H1 (cell line): ENCODE results near the gene THSD1. TPM values are rescaled to one million over a fixed set of nuclear protein-coding genes. Genes with fewer than 3 reads are reported as not detected.

Source experiments
- CTCF ChIA-PET: fragments of 300-600 bp; sonication (Branson Sonifier 250); formaldehyde crosslinking; loops from one replicate; lab custom pipeline; 2021; ENCODE audit not compliant: partially characterized antibody; lab: Charles Lee
- POLR2A ChIA-PET: fragments of 300-600 bp; sonication (Branson Sonifier 250); formaldehyde crosslinking; loops from one replicate; lab custom pipeline; 2021; ENCODE audit warnings: inconsistent platforms; ENCODE audit not compliant: partially characterized antibody; lab: Charles Lee
- DNase-seq, 2 experiments: peaks; one replicate each; pipeline versions ENCODE4 v3.0.0 to v3.0.0-alpha.2; 2010 to 2022; ENCODE audit warnings: low spot score in 2 of 2, low read depth in 1 of 2, mixed read lengths in 1 of 2
- FAIRE-seq: peaks from 2 replicates; lab custom pipeline; 2011; peaks lifted over from hg19 to GRCh38; lab: Jason Lieb, UNC
- H2AFZ ChIP-seq: 2 replicates; pipeline ENCODE4 v1.8.1; 2012; ENCODE audit warnings: low read length, inconsistent platforms
- H2AK5ac ChIP-seq: 2 replicates; pipeline ENCODE4 v1.6.1; 2013; ENCODE audit warnings: low read depth, low read length
- H2BK120ac ChIP-seq: replicated peaks from 2 replicates; pipeline ENCODE3; 2013; ENCODE audit warnings: low read depth, low read length, inconsistent platforms
- H2BK12ac ChIP-seq: 2 replicates; pipeline ENCODE4 v1.6.1; 2013; ENCODE audit warnings: low read depth, low read length
- H2BK15ac ChIP-seq: 2 replicates; pipeline ENCODE4 v1.6.1; 2013; ENCODE audit warnings: low read length
- H2BK20ac ChIP-seq: 2 replicates; pipeline ENCODE4 v1.6.1; 2013; ENCODE audit warnings: low read length
- H2BK5ac ChIP-seq: 2 replicates; pipeline ENCODE4 v1.6.1; 2013; ENCODE audit warnings: low read depth, low read length
- H3K14ac ChIP-seq: 2 replicates; pipeline ENCODE4 v1.6.1; 2013; ENCODE audit warnings: inconsistent platforms; ENCODE audit not compliant: insufficient read length
- H3K18ac ChIP-seq: 2 replicates; pipeline ENCODE4 v1.6.1; 2013; ENCODE audit warnings: low read length; ENCODE audit errors: extremely low read depth
- H3K23ac ChIP-seq: 2 replicates; pipeline ENCODE4 v1.6.1; 2013; ENCODE audit warnings: inconsistent platforms; ENCODE audit not compliant: insufficient read length
- H3K23me2 ChIP-seq: 2 replicates; pipeline ENCODE4 v1.6.1; 2013; ENCODE audit warnings: low read depth, low read length
- H3K27ac ChIP-seq: 2 replicates; pipeline ENCODE4 v1.6.1; 2011; ENCODE audit warnings: low read depth, low read length, inconsistent platforms
- H3K27me3 ChIP-seq, 4 experiments: replicated peaks in 1 of 4; 1 replicate in 1 of 4; 2 replicates in 3 of 4; pipeline versions ENCODE4 v1.6.1 to v1.8.1; 2011 to 2013; ENCODE audit warnings: low read length in 3 of 4, mild to moderate bottlenecking in 3 of 4, inconsistent platforms in 2 of 4, mixed read lengths in 2 of 4, moderate library complexity in 1 of 4; ENCODE audit not compliant: control insufficient read depth in 3 of 4, insufficient read depth in 3 of 4; ENCODE audit errors: extremely low read depth in 1 of 4
- H3K36me3 ChIP-seq, 4 experiments: 2 replicates each; pipeline versions ENCODE4 v1.6.1 to v1.8.1; 2011 to 2013; ENCODE audit warnings: mild to moderate bottlenecking in 4 of 4, low read length in 3 of 4, moderate library complexity in 2 of 4, control low read depth in 1 of 4, inconsistent platforms in 1 of 4; ENCODE audit not compliant: insufficient read depth in 4 of 4, control insufficient read depth in 2 of 4
- H3K4ac ChIP-seq: replicated peaks from 2 replicates; pipeline ENCODE3; 2013; ENCODE audit warnings: low read length, low read depth, mixed read lengths, inconsistent platforms; ENCODE audit not compliant: insufficient read length
- H3K4me1 ChIP-seq, 4 experiments: replicated peaks in 1 of 4; 1 replicate in 1 of 4; 2 replicates in 3 of 4; pipeline versions ENCODE4 v1.6.1 to v1.8.1; 2011 to 2013; ENCODE audit warnings: low read length in 3 of 4, inconsistent platforms in 2 of 4, mixed read lengths in 1 of 4; ENCODE audit not compliant: insufficient read depth in 4 of 4, control insufficient read depth in 3 of 4
- H3K4me2 ChIP-seq, 2 experiments: 2 replicates each; pipeline versions ENCODE4 v1.6.1 to v1.8.1; 2011 to 2013; ENCODE audit warnings: low read depth in 2 of 2, low read length in 2 of 2, control low read depth in 1 of 2, inconsistent platforms in 1 of 2, mild to moderate bottlenecking in 1 of 2; ENCODE audit not compliant: insufficient read depth in 1 of 2
- H3K4me3 ChIP-seq, 4 experiments: fragments of 200-600, 300-600 bp in 1 of 4; sonication (generic), shearing (Covaris generic), sonication (Bioruptor Twin) in 1 of 4; 2 replicates each; pipeline versions ENCODE4 v1.5.1 to v1.8.1; 2011 to 2016; ENCODE audit warnings: low read length in 4 of 4, low read depth in 3 of 4, control low read depth in 2 of 4, inconsistent platforms in 2 of 4, mild to moderate bottlenecking in 2 of 4, mixed read lengths in 1 of 4, moderate library complexity in 1 of 4; ENCODE audit not compliant: insufficient read depth in 2 of 4; ENCODE audit errors: extremely low read depth in 1 of 4
- H3K56ac ChIP-seq: replicated peaks from 2 replicates; pipeline ENCODE3; 2013; ENCODE audit warnings: low read depth, mild to moderate bottlenecking, mixed read lengths, low read length, inconsistent platforms; ENCODE audit not compliant: insufficient read length
- H3K79me1 ChIP-seq: 2 replicates; pipeline ENCODE4 v1.6.1; 2013; ENCODE audit warnings: low read depth, low read length, control low read depth
- H3K79me2 ChIP-seq, 2 experiments: 2 replicates each; pipeline versions ENCODE4 v1.6.1 to v1.8.1; 2012 to 2013; ENCODE audit warnings: low read length in 2 of 2, mild to moderate bottlenecking in 2 of 2, inconsistent platforms in 1 of 2; ENCODE audit not compliant: insufficient read depth in 2 of 2, control insufficient read depth in 1 of 2
- H3K9ac ChIP-seq, 4 experiments: replicated peaks in 1 of 4; 1 replicate in 1 of 4; 2 replicates in 3 of 4; pipeline versions ENCODE4 v1.6.1 to v1.8.1; 2011 to 2013; ENCODE audit warnings: low read depth in 3 of 4, low read length in 3 of 4, control low read depth in 2 of 4, mild to moderate bottlenecking in 2 of 4, moderate library complexity in 2 of 4, inconsistent platforms in 1 of 4; ENCODE audit errors: extremely low read depth in 1 of 4
- H3K9me3 ChIP-seq, 2 experiments: 2 replicates each; pipeline versions ENCODE4 v1.6.1 to v1.8.1; 2012 to 2013; ENCODE audit warnings: mild to moderate bottlenecking in 2 of 2, moderate library complexity in 2 of 2, control low read depth in 1 of 2, inconsistent platforms in 1 of 2, low read depth in 1 of 2, low read length in 1 of 2, mixed read lengths in 1 of 2; ENCODE audit not compliant: insufficient read depth in 2 of 2
- H4K20me1 ChIP-seq, 2 experiments: replicated peaks in 1 of 2; 2 replicates each; pipeline versions ENCODE3 to v1.8.1; 2011 to 2013; ENCODE audit warnings: inconsistent platforms in 2 of 2, low read length in 2 of 2, mild to moderate bottlenecking in 1 of 2; ENCODE audit not compliant: insufficient read depth in 2 of 2, control insufficient read depth in 1 of 2
- H4K5ac ChIP-seq: 2 replicates; pipeline ENCODE4 v1.6.1; 2013; ENCODE audit warnings: low read length, low read depth, mixed read lengths, inconsistent platforms; ENCODE audit not compliant: insufficient read length
- H4K8ac ChIP-seq: 2 replicates; pipeline ENCODE4 v1.8.0; 2013; ENCODE audit warnings: mild to moderate bottlenecking, moderate library complexity, low read length, inconsistent platforms; ENCODE audit not compliant: insufficient read depth; ENCODE audit errors: extremely low read depth
- H4K91ac ChIP-seq: replicated peaks from 2 replicates; pipeline ENCODE3; 2013; ENCODE audit warnings: low read length, mixed read lengths, inconsistent platforms; ENCODE audit not compliant: insufficient read length
- ATF3 ChIP-seq: IDR thresholded peaks from 2 replicates; pipeline ENCODE4 v1.6.1; 2011; ENCODE audit warnings: low read depth, mild to moderate bottlenecking, low read length; ENCODE audit not compliant: insufficient read depth
- CBX5 ChIP-seq: fragments of 300-800, 300-1000 bp; sonication (generic); IDR thresholded peaks from 2 replicates; pipeline ENCODE4 v1.7.1; 2016; ENCODE audit warnings: antibody characterized with exemption, low read length, low read depth
- CHD2 ChIP-seq: IDR thresholded peaks from 2 replicates; pipeline ENCODE4 v1.6.1; 2012; ENCODE audit warnings: low read length, improper control_type of control experiment
- JUND ChIP-seq: IDR thresholded peaks from 2 replicates; pipeline ENCODE4 v1.6.1; 2011; ENCODE audit warnings: mild to moderate bottlenecking, improper control_type of control experiment, low read length
- RNF2 ChIP-seq: fragments of 200-900, 300-1000 bp; sonication (generic); IDR thresholded peaks from 2 replicates; pipeline ENCODE4 v1.7.1; 2016; ENCODE audit warnings: borderline replicate concordance, low read depth, mild to moderate bottlenecking, antibody characterized with exemption, low read length; ENCODE audit not compliant: poor library complexity, severe bottlenecking; ENCODE audit errors: missing control alignments
- TCF12 ChIP-seq: IDR thresholded peaks from 2 replicates; pipeline ENCODE4 v1.6.1; 2011; ENCODE audit warnings: low read depth, mild to moderate bottlenecking, low read length
- WGBS, 2 experiments: shearing (Covaris generic) in 1 of 2; methylation state at CpG; one replicate each; pipeline versions ENCODE4 v1.1.6 to v1.1.7; 2013 to 2015; ENCODE audit warnings: low lambda C conversion rate in 2 of 2, mixed read lengths in 2 of 2, inconsistent platforms in 1 of 2, low coverage in 1 of 2, missing lambda C conversion rate in 1 of 2; ENCODE audit not compliant: insufficient replicate concordance in 2 of 2, insufficient coverage in 1 of 2, insufficient read length in 1 of 2; ENCODE audit errors: extremely low coverage in 1 of 2, missing lambda C conversion rate in 1 of 2; 5-methylcytosine and 5-hydroxymethylcytosine counted together
- polyA plus RNA-seq, 7 experiments: library from polyadenylated mRNA; depleted of rRNA in 3 of 7; stranded (reverse) in 5 of 7; unstranded in 2 of 7; fragments of >200 nt in 5 of 7; fragments of 200-250 nt in 2 of 7; gene quantifications; 1 replicate in 5 of 7; 2 replicates in 1 of 7; 4 replicates in 1 of 7; pipeline versions ENCODE4 v1.2.1 to v1.2.3, GENCODE V29; 2011 to 2013; ENCODE audit warnings: missing spikeins in 2 of 7, mixed read lengths in 2 of 7
- total RNA-seq: library from RNA; stranded (reverse); fragmentation: NEBNext Ultra II Directional; extraction: Animal tissue kit (Norgen Biotek cat#: 25700); gene quantifications from 2 replicates; pipeline ENCODE4 v1.2.1, GENCODE V29; 2021

The THSD1 gene
- total and polyA plus RNA-seq, 2 of the 8 experiments (the other 6 are each of a cell fraction or from before 2014, with no cell fraction given) = 0.17 to 0.35 TPM

- ChIA-PET POLR2A (no interaction called here), CTCF (no interaction called here)
- H4K8ac ChIP-seq = no peak overlapping the region
- no peak overlapping the region for H3K14ac ChIP-seq
- no peak overlapping the region for H2BK20ac ChIP-seq
- no peak overlapping the region for H2AFZ ChIP-seq
- no peak overlapping the region for H4K5ac ChIP-seq
- peak overlapping the region; percentile 75 to 88; a peak in 2 of 4 replicates for H3K4me2 ChIP-seq
- no peak for TF ChIP-seq CBX5
- no peak for TF ChIP-seq TCF12
- no peak for TF ChIP-seq RNF2
- no peak for TF ChIP-seq JUND
- no peak for TF ChIP-seq CHD2
- no peak for TF ChIP-seq ATF3
- no peak overlapping the region for H3K27ac ChIP-seq
- H3K36me3 ChIP-seq = no peaks in the 10 kb centered on the region
- no peaks in the 10 kb centered on the region for H3K79me2 ChIP-seq
- H4K91ac ChIP-seq = no peak overlapping the region
- DNase-seq = no peak
- H2BK15ac ChIP-seq = no peak overlapping the region
- H3K9ac ChIP-seq = no peak overlapping the region
- peaks cover 0 to 5% (median 2%) of the 10 kb centered on the region in 4 experiments; a peak in 2 of 7 replicates for H3K4me1 ChIP-seq
- H3K9me3 ChIP-seq = no peaks in the 10 kb centered on the region
- no peaks in the 10 kb centered on the region for H4K20me1 ChIP-seq
- H3K23me2 ChIP-seq = peaks cover 7% of the 10 kb centered on the region
- no peak overlapping the region for H2AK5ac ChIP-seq
- H2BK120ac ChIP-seq = no peak overlapping the region
- no peak overlapping the region for H3K56ac ChIP-seq
- H3K4me3 ChIP-seq = peak overlapping the region in 2 of 4 experiments; percentile 47 to 74; a peak in 4 of 8 replicates
- H3K27me3 ChIP-seq = peaks cover 3 to 30% (median 16%) of the 10 kb centered on the region in 4 experiments; a peak in 6 of 7 replicates
- FAIRE-seq = no peak
- H3K23ac ChIP-seq = no peak overlapping the region
- H2BK12ac ChIP-seq = no peak overlapping the region
- 89% methylated on average over 4 of the region's 4 CpGs; no CpG with 5 or more reads in 1 of the 2 experiments for WGBS, 2 experiments
- H3K79me1 ChIP-seq = no peaks in the 10 kb centered on the region
- H3K4ac ChIP-seq = no peak overlapping the region
- no peak overlapping the region for H3K18ac ChIP-seq
- H2BK5ac ChIP-seq = no peak overlapping the region
Observed at GRCh38 chr13:52406629-52407028, 657 bp upstream of the THSD1 start.
